GM18868 (cell line): ENCODE data around the gene ITK.
"Not testable (repeated sequence)": the region's sequence is repeated elsewhere in the genome, so short reads cannot be mapped to it uniquely, and the experiment has no call there.

Experiments
- ATAC-seq: cut with Tn5 transposase; IDR thresholded peaks from one replicate; pipeline ENCODE4 v1.9.1; 2021; ENCODE audit warnings: mild to moderate bottlenecking, moderate library complexity; ENCODE audit not compliant: unreplicated experiment

ITK gene

GRCh38 chr5:157244704-157245103 lies 64.1 kb downstream of the ITK start:
- ATAC-seq = not testable (repeated sequence)

- ATAC-seq = no peak
Observed at GRCh38 chr5:157245476-157245875, 64.8 kb downstream of the ITK start.

GRCh38 chr5:157245886-157246285 lies 65.2 kb downstream of the ITK start:
- no peak for ATAC-seq

GRCh38 chr5:157247267-157247666 lies 66.6 kb downstream of the ITK start:
- peak; percentile 54 for ATAC-seq

- no peak for ATAC-seq
Observed at GRCh38 chr5:157248821-157249470, 68.3 kb downstream of the ITK start.

- peak; percentile 89 for ATAC-seq
Observed at GRCh38 chr5:157252711-157253465, 72.2 kb downstream of the ITK start.

- peak; percentile 51 for ATAC-seq
Observed at GRCh38 chr5:157253547-157253946, 72.9 kb downstream of the ITK start.

- ATAC-seq = no peak
Observed at GRCh38 chr5:157258450-157258849, 77.8 kb downstream of the ITK start.

- ATAC-seq = no peak
Observed at GRCh38 chr5:157259699-157260098, 79.1 kb downstream of the ITK start.

- no peak for ATAC-seq
Observed at GRCh38 chr5:157263496-157264090, 83.0 kb downstream of the ITK start.

GRCh38 chr5:157265714-157266285 lies 85.2 kb downstream of the ITK start, which contains the start of gene CYFIP2:
Gene CYFIP2, plus strand, starts transcription at chr5:157266123. Its CDS starts 19,239 bp downstream, at chr5:157285362.
- ATAC-seq = peak; percentile 84

- ATAC-seq = peak; percentile 40
Observed at GRCh38 chr5:157266286-157267007, 85.8 kb downstream of the ITK start.

- no peak for ATAC-seq
Observed at GRCh38 chr5:157267025-157267424, 86.4 kb downstream of the ITK start.

GRCh38 chr5:157267761-157268480 lies 87.3 kb downstream of the ITK start:
- no peak for ATAC-seq

- ATAC-seq = no peak
Observed at GRCh38 chr5:157269165-157269671, 88.6 kb downstream of the ITK start.

- no peak for ATAC-seq
Observed at GRCh38 chr5:157269761-157270272, 89.2 kb downstream of the ITK start.

- no peak for ATAC-seq
Observed at GRCh38 chr5:157270771-157271170, 90.1 kb downstream of the ITK start.

GRCh38 chr5:157271740-157272271 lies 91.2 kb downstream of the ITK start:
- ATAC-seq = peak; percentile 86

- peak; percentile 33 for ATAC-seq
Observed at GRCh38 chr5:157273131-157273556, 92.5 kb downstream of the ITK start.
